AG09319 (cell line): ENCODE data around the gene EPHA10.

Experiments
- DNase-seq: peaks from one replicate; pipeline ENCODE4 v3.0.0-alpha.2; 2010; ENCODE audit warnings: low read depth; ENCODE audit errors: extremely low read depth
- CTCF ChIP-seq: IDR thresholded peaks from 2 replicates; pipeline ENCODE4 v1.5.1; 2011; ENCODE audit warnings: low read depth, mild to moderate bottlenecking, inconsistent platforms, low read length, moderate library complexity

The EPHA10 gene

DNA sequence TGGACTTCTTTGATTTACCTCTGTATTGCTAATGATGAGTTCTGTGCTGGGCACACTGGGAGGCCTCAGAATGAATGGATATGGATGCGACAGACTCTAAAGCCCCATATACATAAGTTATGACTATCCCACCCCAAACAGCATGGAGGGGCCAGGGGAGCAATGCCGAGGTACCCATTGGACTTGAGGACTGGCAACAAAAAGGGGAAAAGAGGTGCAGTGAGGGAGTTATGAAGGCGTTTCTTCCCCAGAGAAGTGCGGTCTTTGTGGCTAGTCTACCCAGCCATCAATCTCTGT lies 87.8 kb downstream of the EPHA10 start:
- DNase-seq: no peak
- TF ChIP-seq CTCF: no peak

- peak; percentile 9 for TF ChIP-seq CTCF
- DNase-seq: no peak
Observed at GRCh38 chr1:37676281-37677142, 88.4 kb downstream of the EPHA10 start.

- no peak for TF ChIP-seq CTCF
- no peak for DNase-seq
Observed at GRCh38 chr1:37673920-37674319, 91.0 kb downstream of the EPHA10 start.

DNA sequence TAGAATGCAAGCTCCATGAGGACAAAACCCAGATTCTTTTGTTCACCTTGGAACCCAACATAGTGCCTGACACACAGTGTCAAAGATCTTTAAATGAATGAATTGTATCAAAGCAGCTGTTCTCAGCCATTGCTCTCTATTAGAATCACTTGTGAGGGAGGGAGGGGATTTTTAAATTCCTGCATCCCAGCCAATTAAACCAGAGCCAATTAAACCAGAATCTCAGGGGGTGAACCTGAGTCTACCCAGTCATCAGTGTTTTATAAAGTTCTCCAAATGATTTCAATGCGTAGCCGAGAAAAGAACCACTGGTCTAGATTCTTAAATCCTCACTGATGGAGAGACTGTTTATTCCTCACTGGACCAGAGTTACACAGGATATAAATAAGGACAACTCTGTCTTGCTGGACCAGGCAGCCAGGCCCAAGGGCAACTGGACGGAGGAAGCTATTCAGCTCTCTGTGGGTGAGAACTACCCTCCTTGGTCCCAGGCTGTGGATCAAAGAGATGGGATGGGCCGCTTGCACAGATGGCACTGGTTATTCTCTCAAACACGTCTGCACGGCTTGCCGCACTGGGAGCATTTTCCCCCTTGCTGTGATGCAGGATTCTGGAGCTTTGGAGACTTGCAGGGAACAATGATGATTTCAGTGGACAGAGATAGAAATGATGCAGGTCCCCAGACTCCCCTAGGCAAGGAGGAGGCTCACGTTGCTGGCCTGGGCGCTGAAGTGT lies 92.6 kb downstream of the EPHA10 start:
- no peak for TF ChIP-seq CTCF
- DNase-seq: no peak

GRCh38 chr1:37671261-37671660 lies 93.7 kb downstream of the EPHA10 start:
- TF ChIP-seq CTCF: no peak

GRCh38 chr1:37670133-37670532 lies 94.8 kb downstream of the EPHA10 start:
- no peak for TF ChIP-seq CTCF
- no peak for DNase-seq

More at GRCh38 chr1:37671261-37671660, 93.7 kb downstream of the EPHA10 start:
- no peak for DNase-seq

DNA sequence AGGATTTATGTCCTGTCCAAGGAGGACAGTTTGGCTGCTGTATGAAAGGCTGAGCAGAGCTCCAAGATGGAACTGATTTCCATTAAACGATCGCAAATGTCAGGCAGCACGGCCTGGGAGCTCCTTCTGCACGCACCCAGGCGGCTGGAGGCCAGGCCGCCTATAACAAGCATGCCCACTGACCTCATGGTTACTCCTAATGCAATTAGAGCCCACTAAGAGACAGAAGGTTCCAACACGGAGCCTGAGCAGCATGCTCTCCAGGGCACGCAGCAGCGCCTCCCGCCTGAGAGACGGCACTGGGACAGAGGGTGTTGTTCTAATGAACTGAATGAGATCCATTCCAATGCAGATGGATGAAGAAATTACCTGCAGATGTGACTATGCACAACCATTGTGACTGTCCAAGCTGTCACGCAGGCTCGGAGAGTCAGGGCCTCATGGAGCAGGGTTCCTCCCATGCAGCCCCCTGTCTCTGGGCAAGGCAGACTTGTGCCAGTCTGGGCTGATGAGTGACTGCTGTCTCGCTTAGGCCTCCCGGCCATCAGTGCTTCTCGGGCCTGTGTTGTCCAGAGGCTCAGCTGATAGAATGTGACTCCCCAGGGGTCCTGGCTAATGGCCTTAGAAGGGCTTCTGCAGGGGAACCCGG lies 97.8 kb downstream of the EPHA10 start:
- TF ChIP-seq CTCF: peak; percentile 17
- DNase-seq: peak; percentile 24
